ENCODE data around the gene SLC39A7. TPM values are rescaled to one million over a fixed set of nuclear protein-coding genes. Genes with fewer than 3 reads are reported as not detected.

The SLC39A7 gene
- total RNA-seq, 1 donor from 2014 or later = 68.8 TPM

GRCh38 chr6:33165581-33166258, 34.9 kb upstream of the SLC39A7 start:
- Mint-ChIP-seq H3K4me1 (ENCODE audit: low read depth) (peaks cover 10% of the 10 kb centered on the region), H3K9me3 (no peaks in the 10 kb centered on the region)

GRCh38 chr6:33166363-33166762, 34.3 kb upstream of the SLC39A7 start:
- Mint-ChIP-seq H3K4me1 (ENCODE audit: low read depth) (peaks cover 5% of the 10 kb centered on the region), H3K36me3 (ENCODE audit: low read depth) (no peaks in the 10 kb centered on the region), H3K9me3 (no peaks in the 10 kb centered on the region), H3K27ac (no peak overlapping the region), H3K4me3 (no peak overlapping the region), H3K27me3 (ENCODE audit: insufficient read depth) (peaks cover 1% of the 10 kb centered on the region)
- intact Hi-C loops (cut with micrococcal nuclease) = no loop called here
- DNase-seq (ENCODE audit: low spot score) = no peak

More at GRCh38 chr6:33165581-33166258, 34.9 kb upstream of the SLC39A7 start:
- Mint-ChIP-seq H3K27me3 (ENCODE audit: insufficient read depth) (peaks cover 1% of the 10 kb centered on the region), H3K4me3 (no peak overlapping the region), H3K36me3 (ENCODE audit: low read depth) (no peaks in the 10 kb centered on the region), H3K27ac (no peak overlapping the region)
- no peak for DNase-seq (ENCODE audit: low spot score)
- intact Hi-C loops (cut with micrococcal nuclease) = no loop called here

- no peak overlapping the region for H3K27ac Mint-ChIP-seq
- intact Hi-C loops (cut with micrococcal nuclease) = no loop called here
Observed at GRCh38 chr6:33166811-33167210, 33.9 kb upstream of the SLC39A7 start.

GRCh38 chr6:33167374-33168283, 33.0 kb upstream of the SLC39A7 start:
- Mint-ChIP-seq H3K27me3 (ENCODE audit: insufficient read depth) (peaks cover 1% of the 10 kb centered on the region), H3K4me3 (no peak overlapping the region), H3K4me1 (ENCODE audit: low read depth) (no peaks in the 10 kb centered on the region), H3K36me3 (ENCODE audit: low read depth) (no peaks in the 10 kb centered on the region), H3K27ac (no peak overlapping the region), H3K9me3 (no peaks in the 10 kb centered on the region)
- intact Hi-C loops (cut with micrococcal nuclease) = no loop called here
- no peak for DNase-seq (ENCODE audit: low spot score)

More at GRCh38 chr6:33166811-33167210, 33.9 kb upstream of the SLC39A7 start:
- DNase-seq (ENCODE audit: low spot score) = no peak
- H3K4me3 Mint-ChIP-seq = no peak overlapping the region
- H3K36me3 Mint-ChIP-seq (ENCODE audit: low read depth) = no peaks in the 10 kb centered on the region
- H3K27me3 Mint-ChIP-seq (ENCODE audit: insufficient read depth) = peaks cover 1% of the 10 kb centered on the region
- peaks cover under 1% of the 10 kb centered on the region for H3K4me1 Mint-ChIP-seq (ENCODE audit: low read depth)
- H3K9me3 Mint-ChIP-seq = no peaks in the 10 kb centered on the region

- H3K36me3 Mint-ChIP-seq (ENCODE audit: low read depth) = no peaks in the 10 kb centered on the region
- H3K4me1 Mint-ChIP-seq (ENCODE audit: low read depth) = no peaks in the 10 kb centered on the region
- DNase-seq (ENCODE audit: low spot score) = no peak
- peaks cover 1% of the 10 kb centered on the region for H3K27me3 Mint-ChIP-seq (ENCODE audit: insufficient read depth)
- intact Hi-C loops (cut with micrococcal nuclease) = no loop called here
- no peak overlapping the region for H3K27ac Mint-ChIP-seq
- H3K4me3 Mint-ChIP-seq = no peak overlapping the region
- no peaks in the 10 kb centered on the region for H3K9me3 Mint-ChIP-seq
Observed at GRCh38 chr6:33168284-33168601, 32.4 kb upstream of the SLC39A7 start.

GRCh38 chr6:33168639-33169038, 32.0 kb upstream of the SLC39A7 start:
- no peak overlapping the region for H3K27ac Mint-ChIP-seq
- intact Hi-C loops (cut with micrococcal nuclease) = no loop called here
- no peaks in the 10 kb centered on the region for H3K27me3 Mint-ChIP-seq (ENCODE audit: insufficient read depth)
- H3K4me1 Mint-ChIP-seq (ENCODE audit: low read depth) = no peaks in the 10 kb centered on the region
- H3K36me3 Mint-ChIP-seq (ENCODE audit: low read depth) = no peaks in the 10 kb centered on the region
- no peak overlapping the region for H3K4me3 Mint-ChIP-seq
- no peaks in the 10 kb centered on the region for H3K9me3 Mint-ChIP-seq
- no peak for DNase-seq (ENCODE audit: low spot score)

GRCh38 chr6:33169291-33170175, 31.1 kb upstream of the SLC39A7 start:
- H3K36me3 Mint-ChIP-seq (ENCODE audit: low read depth) = no peaks in the 10 kb centered on the region
- DNase-seq (ENCODE audit: low spot score) = no peak
- H3K9me3 Mint-ChIP-seq = no peaks in the 10 kb centered on the region
- H3K4me1 Mint-ChIP-seq (ENCODE audit: low read depth) = no peaks in the 10 kb centered on the region
- intact Hi-C loops (cut with micrococcal nuclease) = no loop called here
- no peaks in the 10 kb centered on the region for H3K27me3 Mint-ChIP-seq (ENCODE audit: insufficient read depth)
- no peak overlapping the region for H3K27ac Mint-ChIP-seq
- H3K4me3 Mint-ChIP-seq = no peak overlapping the region

- Mint-ChIP-seq H3K9me3 (no peaks in the 10 kb centered on the region), H3K36me3 (ENCODE audit: low read depth) (no peaks in the 10 kb centered on the region), H3K4me3 (no peak overlapping the region), H3K27me3 (ENCODE audit: insufficient read depth) (no peaks in the 10 kb centered on the region), H3K27ac (no peak overlapping the region), H3K4me1 (ENCODE audit: low read depth) (no peaks in the 10 kb centered on the region)
- intact Hi-C loops (cut with micrococcal nuclease) = no loop called here
- DNase-seq (ENCODE audit: low spot score) = no peak
Observed at GRCh38 chr6:33170176-33171015, 30.3 kb upstream of the SLC39A7 start.

GRCh38 chr6:33171016-33171879, 29.4 kb upstream of the SLC39A7 start:
- Mint-ChIP-seq H3K36me3 (ENCODE audit: low read depth) (no peaks in the 10 kb centered on the region), H3K9me3 (no peaks in the 10 kb centered on the region), H3K4me3 (no peak overlapping the region), H3K27me3 (ENCODE audit: insufficient read depth) (no peaks in the 10 kb centered on the region), H3K4me1 (ENCODE audit: low read depth) (no peaks in the 10 kb centered on the region), H3K27ac (no peak overlapping the region)
- intact Hi-C loops (cut with micrococcal nuclease) = no loop called here
- DNase-seq (ENCODE audit: low spot score) = no peak

- no peak for DNase-seq (ENCODE audit: low spot score)
- Mint-ChIP-seq H3K36me3 (ENCODE audit: low read depth) (no peaks in the 10 kb centered on the region), H3K4me3 (no peak overlapping the region), H3K4me1 (ENCODE audit: low read depth) (no peaks in the 10 kb centered on the region), H3K27ac (no peak overlapping the region), H3K27me3 (ENCODE audit: insufficient read depth) (no peaks in the 10 kb centered on the region), H3K9me3 (no peaks in the 10 kb centered on the region)
- intact Hi-C loops (cut with micrococcal nuclease) = no loop called here
Observed at GRCh38 chr6:33171880-33172687, 28.6 kb upstream of the SLC39A7 start.

All from activated T-helper 1 cell treated with anti-CD3 and anti-CD28 coated beads, Interleukin-12 subunit alpha, Interleukin-12 subunit beta, Interleukin-2, Interleukin-4 antibody, amounts not matched to agents 30 ng/mL and 10 ng/mL and 1 ng/mL, durations not matched to agents 14 hours and 24 hours and 36 hours (primary cell).